ENCODE measurements around the gene CACNA2D1.
"Not testable (repeated sequence)": the region's sequence is repeated elsewhere in the genome, so short reads cannot be mapped to it uniquely, and the experiment has no call there.

Gene CACNA2D1

DNA sequence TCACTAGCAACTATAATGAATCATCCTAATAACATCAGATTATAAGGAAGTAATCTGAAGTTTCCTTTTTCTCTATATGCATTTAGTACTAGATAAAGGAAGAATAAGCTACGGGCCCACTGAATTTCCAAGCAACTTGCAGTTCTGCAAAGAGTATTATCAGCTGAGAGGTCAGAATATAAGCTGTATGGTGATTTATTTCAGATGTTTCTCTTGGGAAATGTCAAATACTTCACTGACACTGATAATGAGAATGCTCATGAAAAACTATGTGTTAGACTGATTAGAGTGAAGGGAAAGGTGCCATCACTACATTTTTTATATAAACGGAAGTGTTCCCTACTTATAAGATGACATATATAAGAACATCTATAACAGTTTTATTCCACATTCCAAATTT is 422.5 kb downstream of the CACNA2D1 start:
- DNase-seq, result no peak

DNA sequence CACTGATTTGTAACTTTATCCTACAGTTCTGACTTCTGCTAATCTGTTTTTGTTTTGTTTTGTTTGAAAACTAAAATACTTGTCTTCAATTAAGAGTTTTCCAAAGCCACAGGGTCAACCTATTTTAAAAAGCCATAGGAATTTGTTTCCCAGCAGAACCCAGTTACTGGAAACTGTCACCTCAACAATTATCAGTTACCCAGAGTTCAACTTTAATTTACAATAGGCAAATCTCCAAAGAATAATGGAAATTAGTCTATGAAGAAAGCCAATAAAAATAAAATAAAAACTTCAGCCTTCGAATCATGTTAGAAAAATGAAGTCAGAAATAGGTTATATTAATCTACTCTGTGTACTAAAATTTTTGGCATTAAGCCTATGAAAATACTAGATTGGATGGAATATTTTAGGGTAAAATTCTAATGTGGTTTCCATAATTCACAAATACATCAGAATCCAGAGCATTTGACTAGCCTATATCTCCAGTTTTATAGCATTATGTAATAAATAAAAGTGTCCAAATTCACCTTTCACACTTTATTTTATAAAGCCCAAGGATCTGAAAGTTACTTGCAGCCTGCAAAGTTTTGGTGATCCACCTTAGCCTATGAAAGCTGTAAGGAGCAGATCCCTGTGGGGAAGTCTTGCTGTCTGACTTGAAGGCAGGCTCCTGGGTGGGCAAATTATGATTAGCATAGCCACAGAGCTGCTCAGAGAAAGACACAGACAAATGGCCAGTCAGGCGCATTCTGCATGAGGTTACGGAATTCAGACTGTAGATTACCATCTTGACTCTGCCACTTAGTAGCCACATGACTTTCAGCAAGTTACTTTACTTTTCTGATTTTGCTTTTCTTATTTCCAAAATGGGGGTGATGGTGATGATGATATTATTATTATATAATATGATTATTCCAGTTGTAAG is 423.8 kb downstream of the CACNA2D1 start:
- no peak for DNase-seq

DNA sequence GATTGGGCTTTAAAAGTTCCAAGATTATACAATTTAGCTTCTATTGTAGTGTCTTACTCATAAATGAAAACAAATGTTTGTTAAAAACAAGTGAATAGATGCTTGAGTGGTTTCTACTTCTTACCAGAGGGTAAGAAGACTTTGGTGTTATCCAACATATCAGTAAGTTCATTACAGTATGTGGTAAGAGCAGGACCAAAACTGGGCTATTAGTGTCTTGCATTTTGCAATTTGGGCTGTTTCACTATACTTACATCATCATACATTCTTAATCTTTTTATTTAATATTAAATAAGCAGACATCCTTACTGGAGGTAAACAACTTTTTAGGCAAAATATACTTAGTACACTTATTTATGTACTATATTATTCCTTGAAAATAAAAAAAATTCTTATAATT is 425.4 kb downstream of the CACNA2D1 start:
- DNase-seq, result no peak

DNA sequence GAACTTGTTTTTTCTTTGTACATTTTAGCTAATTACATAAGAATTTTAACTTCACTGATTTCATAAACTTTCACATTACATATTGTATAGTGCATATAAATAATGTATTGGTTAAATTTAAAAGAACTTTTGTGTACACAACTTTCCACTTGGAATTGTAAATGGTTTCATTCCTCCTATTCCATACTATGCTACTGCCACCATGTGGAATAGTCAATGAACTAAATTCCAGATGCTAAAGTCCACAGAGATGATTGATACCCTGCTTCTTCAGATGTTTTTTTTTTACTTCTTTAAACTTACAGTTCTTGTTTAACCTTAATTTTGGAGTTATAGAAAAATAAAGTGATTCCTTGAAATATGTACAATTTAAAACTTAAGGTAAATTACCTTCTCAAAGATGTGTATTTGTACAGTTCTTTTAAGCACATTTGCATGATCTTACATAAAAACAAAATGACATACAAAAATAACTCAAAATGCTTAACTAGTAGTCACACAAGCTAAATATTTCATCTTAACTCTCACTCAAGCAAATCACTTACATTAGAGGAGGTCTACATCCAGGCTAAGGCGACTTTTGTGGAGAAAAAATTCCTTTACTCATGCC is 426.1 kb downstream of the CACNA2D1 start:
- DNase-seq, result no peak

DNA sequence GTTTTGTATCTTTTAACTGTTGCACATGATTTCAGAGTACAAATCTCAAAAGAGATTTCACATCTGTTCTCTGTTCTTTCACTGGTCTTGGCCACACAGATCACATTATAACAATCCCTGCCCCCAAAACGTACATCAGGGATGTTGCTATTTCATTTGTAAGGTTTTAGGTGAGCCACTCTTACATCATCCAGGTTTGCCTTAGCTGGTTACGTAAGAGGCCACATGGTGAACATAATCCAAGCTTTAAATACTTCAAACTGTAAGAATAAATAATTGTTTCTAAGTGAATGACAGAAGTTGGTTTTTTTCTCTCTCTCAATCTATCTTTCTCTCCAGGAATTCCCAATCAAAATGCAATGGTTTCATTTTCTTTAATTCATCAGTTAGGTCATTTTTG is 427.8 kb downstream of the CACNA2D1 start:
- DNase-seq, result no peak

DNA sequence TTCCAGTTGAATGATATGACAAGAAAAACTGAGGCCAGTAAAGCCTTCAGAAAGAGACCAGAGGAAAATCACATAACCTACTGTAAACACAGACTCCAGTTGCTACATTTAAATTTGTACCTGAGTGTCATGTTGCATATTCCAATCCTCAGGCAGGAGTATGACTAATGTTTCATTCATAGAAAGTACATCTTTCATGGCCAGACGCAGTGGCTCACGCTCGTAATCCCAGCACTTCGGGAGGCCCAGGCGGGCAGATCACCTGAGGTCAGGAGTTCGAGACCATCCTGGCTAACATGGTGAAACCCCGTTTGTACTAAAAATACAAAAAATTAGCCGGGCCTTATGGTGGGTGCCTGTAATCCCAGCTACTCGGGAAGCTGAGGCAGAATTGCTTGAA is 429.0 kb downstream of the CACNA2D1 start:
- DNase-seq, result not testable (repeated sequence)

DNA sequence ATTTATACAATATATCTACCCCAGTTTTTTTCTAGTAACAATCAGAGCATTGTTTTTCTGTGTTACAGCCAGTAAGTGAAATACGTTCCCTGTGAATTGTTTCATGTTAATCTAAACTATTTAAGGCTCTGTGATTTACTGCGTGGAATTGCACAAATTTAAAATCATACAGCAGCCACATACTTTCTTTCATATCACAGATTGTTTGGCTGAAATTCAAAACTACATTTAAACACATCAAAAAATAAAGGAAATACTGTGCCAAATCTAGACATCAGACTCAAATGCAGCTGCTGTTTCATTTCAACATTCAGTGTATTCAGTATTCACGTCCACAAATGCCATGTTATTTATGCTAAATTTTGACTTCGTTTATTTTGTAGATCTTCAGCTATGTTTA is 431.1 kb downstream of the CACNA2D1 start:
- no peak for DNase-seq

DNA sequence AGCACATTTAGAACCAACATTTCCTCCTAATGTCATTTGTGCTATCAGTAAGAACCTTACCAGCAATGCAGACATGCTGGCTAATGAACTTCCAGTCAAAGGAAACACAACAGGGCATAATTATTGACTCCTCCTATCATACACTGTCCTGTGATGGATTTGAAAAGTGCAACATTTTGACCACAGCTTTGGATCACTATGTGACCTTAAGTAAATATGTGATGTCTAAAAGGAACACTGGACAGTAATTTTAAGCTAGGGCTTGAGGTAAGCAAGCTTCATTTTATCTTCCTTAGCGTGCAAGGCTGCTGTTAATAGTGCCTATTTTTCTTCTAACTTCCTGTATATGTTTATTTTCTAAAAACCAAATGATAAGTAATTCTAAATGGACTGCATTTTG is 433.2 kb downstream of the CACNA2D1 start:
- DNase-seq, result no peak

DNA sequence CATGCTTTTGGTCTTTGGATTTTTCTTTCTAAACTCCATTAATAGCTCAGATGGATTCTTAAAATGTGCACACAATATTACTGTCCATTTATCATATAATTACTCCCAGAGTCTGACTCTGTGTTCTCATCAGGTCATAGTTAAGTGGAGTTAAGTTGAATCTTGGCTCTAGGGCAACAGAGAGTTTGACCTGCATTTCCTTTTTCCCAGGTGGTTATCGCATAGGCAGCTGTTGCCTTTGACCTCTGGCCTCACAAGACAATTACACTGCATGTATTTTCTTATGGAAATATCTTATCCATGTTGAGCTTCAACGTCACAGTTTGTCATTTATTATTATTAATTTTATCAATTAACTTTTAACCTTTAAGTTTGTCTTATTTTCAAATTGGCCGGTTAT is 436.3 kb downstream of the CACNA2D1 start:
- DNase-seq, result no peak

DNA sequence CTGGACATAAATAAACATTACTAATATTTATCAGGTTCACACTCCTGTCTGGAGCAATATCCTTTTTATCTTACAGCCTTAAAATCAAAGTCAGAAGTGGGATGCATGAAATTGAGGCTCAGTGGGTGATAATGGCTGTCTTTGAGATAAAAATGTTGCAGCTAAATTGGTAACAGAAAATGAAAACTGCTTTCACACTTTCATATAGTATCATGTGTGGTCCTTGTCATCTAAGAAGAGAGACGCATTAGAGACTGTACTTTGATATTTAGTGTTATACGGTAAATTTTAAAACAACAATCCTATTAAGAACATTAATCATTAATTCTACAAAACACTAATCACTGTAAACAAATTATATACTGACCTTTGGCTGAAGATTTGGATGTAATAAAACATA is 438.5 kb downstream of the CACNA2D1 start:
- no peak for DNase-seq

DNA sequence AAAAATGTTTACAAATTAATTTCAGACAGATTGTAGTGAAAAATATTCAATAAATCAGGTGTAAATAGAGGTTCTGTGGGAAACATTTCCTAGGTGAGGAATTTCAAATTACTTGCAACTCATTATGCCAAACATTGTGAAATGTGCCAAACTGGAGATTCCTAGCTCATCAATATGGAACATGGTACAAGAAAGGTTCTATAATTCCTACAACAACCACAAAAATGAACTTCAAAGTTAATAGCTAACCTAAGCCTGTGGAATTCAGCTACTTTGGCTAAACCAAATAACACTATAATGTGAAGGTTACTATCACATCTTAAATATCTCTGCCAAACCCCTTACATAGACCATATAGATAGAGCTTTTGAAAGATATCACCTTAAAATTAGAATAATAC is 450.4 kb downstream of the CACNA2D1 start:
- no peak for DNase-seq

DNA sequence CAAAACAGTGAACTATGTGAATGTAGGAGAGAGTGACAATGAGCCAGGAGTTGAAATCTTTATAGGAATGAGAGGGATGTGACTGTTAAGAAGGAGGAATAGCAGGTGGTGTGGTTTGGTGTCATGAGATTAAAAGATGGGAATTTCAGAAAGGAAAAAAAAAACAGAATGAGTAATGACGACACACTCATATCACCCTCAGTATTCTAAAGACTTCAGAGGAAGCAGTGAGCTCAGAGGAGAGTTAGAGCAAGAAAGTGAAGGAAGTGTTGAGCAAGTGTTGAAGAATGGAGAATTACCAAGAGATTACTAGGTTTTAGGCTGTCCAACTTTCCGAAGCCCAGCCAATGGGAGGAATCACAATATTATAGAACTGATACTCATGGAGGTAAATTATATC is 453.2 kb downstream of the CACNA2D1 start:
- no peak for DNase-seq

DNA sequence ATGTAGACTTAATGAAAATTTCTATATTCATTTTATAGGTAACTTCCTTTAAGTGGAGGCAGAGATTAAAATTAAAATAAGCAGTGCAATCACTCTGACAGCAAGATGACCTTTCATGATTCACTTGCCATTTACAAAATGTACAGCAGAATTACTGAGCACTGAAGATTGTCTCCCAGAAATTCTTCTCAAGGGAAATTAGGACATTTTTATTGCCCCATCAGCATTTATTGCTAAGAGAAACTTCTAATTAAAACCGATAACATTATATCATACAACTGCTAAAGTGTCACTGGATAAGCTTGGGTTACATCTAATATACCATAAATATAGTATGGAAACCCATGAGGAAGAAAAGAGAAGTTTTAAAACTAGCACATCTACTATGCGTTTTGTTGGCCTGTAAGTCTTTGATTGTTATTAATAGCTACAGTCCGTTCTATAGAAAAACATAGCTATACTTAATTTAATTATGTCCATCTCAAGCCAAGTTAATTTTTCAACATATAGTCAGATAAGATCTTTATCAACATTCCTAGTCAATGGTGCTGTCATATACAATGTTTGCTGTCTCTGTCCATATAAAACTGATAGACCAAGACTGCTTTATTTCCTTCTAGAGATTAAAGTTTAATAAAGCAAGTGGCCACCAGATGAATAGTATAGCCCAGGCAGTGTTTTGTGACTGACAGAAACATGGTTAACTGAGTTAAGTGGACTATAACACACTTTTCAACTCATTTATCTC is 456.7 kb downstream of the CACNA2D1 start:
- DNase-seq, result no peak

DNA sequence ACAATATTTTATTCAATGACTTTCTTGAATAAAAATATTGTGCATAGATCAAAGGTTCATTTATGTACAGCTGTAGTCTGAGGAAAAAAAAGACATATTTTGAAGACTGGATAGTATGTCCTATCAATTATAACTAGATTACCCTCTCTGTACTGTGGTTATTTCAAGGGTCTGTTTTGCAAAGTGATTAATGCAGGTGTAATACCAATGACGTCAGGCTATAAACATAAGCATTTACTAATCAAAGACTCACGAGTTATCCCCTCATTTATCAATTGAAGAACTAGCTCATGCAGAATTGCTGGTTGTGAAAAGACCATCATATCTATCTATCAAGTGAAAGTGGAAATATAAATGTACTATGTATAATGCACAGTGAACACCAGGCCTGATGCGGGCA is 460.2 kb downstream of the CACNA2D1 start:
- DNase-seq, result no peak

DNA sequence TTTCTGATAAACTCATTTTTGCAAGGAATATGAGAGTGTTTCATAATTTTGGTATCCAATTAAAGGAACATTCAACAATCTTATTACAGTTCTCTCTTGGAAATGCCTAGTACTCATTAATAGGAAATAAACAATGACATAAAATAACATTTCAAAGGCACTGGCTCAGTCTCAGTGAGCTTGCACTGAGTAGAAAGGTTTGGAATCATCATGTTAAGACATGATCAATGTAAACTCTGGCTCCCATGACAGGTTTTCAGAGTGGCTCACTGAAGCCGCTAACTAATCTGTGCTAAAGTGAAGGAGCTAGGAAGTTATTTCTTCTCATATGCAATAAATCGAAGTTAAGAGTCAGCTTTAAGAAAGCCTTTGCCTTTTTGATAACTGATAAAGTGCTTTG is 470.5 kb downstream of the CACNA2D1 start:
- no peak for DNase-seq

DNA sequence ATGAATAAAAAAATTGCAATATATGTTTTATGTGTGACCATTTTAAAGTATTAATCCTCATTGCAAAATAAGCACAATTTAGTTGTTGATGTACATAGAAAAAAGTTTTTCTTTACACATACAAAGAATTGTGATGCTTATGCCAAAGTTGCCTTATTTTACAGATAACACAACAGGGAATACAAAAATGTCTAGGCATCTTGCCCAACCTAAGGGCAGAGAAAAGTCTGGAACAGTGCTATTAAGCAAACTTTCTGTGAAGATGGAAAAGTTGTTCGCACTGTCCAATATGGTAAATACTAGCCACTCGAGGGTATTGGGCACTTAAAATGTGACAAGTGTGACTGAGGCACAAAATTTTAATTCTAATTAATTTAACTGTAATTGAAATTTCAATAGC is 483.6 kb downstream of the CACNA2D1 start:
- no peak for DNase-seq

DNA sequence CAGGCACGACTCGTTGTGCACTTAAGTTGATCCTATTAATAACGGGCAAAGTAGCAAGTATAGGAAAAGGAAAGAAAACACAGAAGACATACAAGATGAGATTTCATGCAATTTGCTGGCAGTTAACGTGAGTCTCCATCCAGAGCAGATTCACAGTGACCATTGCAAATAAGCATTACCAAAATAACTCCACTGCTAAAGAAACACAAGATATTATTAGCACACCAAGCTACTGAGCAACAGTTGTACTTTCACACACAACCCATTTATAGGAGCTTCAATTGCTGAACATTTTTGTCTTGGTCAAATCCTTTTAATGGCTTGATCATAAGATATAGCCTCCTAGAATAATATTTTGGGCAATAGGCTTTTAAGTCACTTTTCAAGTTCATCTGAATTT is 486.1 kb downstream of the CACNA2D1 start:
- DNase-seq, result no peak

DNA sequence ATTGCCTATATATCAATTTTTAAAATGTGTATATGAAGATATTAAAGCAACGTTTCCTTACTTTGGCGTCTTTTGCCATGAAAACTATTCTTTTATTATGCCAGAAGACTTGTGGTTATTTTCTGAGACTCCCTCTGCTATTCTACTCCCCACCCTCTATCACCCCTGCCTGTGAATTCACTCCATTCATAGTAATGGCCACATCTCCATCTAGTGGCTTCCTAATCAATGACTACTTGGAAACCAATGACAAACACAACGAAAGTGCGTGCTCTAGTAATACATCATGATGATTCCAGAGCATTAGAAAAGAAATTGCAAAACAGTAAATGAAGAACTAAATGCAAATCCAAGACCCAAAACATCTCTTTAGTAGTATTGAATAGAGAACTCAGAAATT is 487.1 kb downstream of the CACNA2D1 start:
- DNase-seq, result peak; percentile 8

DNA sequence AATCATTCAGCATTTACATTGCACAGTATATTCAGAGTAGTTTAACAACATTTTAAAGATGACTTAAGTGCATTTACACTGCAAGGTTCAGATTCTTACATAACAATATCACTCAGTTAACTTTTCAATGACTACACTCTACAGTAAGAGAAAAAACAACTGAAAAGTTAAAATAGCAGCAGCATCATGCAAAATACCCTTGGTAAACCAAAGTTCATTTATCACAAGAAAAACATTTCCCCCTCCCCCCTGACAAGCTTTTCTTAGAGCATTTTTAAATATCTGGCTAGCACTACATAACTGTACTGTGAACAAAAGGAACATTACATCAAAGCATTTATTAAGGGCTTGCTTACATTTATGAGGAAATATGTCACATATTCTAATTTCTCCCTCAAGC is 494.3 kb downstream of the CACNA2D1 start:
- no peak for DNase-seq

DNA sequence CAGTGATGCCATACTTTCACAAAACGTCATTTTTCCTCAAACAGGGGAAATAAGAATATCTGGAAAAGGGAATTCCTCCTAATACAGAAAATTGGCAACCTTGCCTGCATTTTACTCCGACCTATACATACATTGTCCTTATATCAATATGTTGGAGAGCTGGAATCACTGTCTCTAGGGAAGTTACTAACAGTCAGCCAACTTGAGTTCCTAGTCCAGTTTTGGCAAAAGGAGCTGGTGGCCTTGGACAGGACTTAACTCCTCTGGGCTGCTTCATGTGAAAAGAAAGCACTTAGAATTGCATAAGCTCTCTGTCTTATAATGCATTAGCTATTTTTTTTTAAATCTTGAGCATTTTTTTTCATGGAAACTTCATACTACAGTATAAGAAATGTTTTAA is 499.5 kb downstream of the CACNA2D1 start:
- DNase-seq, result no peak

DNA sequence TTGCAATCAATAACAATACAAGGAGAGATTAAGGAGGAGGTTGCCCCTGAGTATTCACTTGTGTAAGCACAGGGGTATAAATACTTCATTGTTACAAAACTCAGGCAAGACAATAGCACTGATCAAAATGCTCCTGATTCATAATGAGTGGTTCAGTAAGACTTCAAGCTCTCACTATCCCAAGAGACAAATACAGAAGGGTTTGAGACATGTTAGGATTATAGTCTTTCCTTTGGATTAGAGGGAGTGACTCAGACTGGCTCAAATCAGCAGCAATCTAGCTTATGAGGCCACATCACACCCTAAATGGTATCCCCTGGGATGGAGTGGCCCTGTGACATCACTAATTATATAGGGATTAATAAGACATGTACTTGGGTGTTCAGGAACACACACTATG is 506.5 kb downstream of the CACNA2D1 start:
- no peak for DNase-seq

DNA sequence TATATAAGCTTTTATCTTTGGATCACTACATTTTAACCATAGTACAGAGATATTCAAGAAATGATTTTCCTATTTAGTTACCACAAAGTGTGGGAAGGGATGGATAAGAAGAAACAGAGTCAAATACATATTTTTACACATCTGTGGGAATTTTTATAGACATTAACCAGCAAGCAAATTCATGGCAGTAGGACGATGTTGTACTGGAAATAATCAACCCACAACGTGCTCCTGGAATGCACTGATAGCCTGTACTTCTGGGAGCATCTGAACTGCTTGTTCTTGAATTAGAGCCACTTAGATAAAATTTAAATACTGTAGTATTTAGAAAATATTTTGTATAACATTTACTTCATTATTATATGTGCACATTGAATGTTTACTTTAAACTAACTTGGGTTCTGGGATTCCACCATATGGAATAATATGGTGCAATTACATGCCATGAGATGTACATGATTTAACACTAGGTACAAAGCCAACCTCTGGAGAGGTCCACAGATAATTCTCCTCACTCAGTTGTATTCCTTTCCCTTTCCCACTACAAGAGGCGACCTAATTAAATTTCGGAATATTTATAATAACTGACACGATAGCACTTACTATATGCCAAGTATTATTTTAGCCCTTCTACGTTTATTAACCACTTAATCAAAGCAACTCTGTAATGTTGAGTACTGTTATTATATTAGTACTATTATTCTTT is 508.8 kb downstream of the CACNA2D1 start:
- no peak for DNase-seq

DNA sequence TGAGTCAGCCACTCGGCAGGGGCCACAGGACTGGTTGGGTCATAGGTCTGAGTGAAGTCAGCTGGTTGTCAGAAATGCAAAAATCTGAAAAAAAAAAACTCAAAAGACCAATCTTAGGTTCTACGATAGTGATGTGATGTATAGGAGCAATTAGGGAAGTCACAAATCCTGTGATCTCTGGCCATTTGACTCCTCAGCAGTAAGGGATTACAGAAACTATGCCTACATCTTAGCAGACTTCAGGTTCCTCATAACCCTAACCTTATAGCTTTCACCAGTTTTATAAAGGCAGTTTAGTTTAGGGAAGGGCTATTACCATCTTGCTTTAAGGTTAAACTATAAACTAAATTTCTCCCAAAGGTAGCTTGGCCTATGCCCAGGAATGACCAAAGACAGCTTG is 510.6 kb downstream of the CACNA2D1 start:
- no peak for DNase-seq

Data from GDM1 (cell line).